Skeletal muscle tissue (tissue), 4 donors: ENCODE results near the gene HSP90AB1. TPM values are rescaled to one million over a fixed set of nuclear protein-coding genes. Genes with fewer than 3 reads are reported as not detected.
A peak's percentile ranks its signal among the peaks of the same experiment; 100 is the strongest.

Source experiments
- H3K27ac ChIP-seq: one replicate; pipeline ENCODE4 v1.7.0; 2013; ENCODE audit warnings: mild to moderate bottlenecking, low read depth, low read length, inconsistent platforms
- H3K27me3 ChIP-seq, 3 donors: one replicate each; pipeline ENCODE4 v1.7.0; 2013; ENCODE audit warnings: low read length in 3 of 3; ENCODE audit not compliant: control insufficient read depth in 3 of 3, insufficient read depth in 3 of 3
- H3K36me3 ChIP-seq, 3 donors: one replicate each; pipeline ENCODE4 v1.7.0; 2013; ENCODE audit warnings: low read length in 3 of 3; ENCODE audit not compliant: control insufficient read depth in 3 of 3, insufficient read depth in 3 of 3
- H3K4me1 ChIP-seq, 3 donors: one replicate each; pipeline ENCODE4 v1.7.0; 2013; ENCODE audit warnings: low read length in 3 of 3, mild to moderate bottlenecking in 3 of 3; ENCODE audit not compliant: control insufficient read depth in 3 of 3, insufficient read depth in 3 of 3
- H3K4me3 ChIP-seq, 3 donors: one replicate each; pipeline ENCODE4 v1.7.0; 2013; ENCODE audit warnings: low read length in 3 of 3
- H3K9ac ChIP-seq, 3 donors: one replicate each; pipeline ENCODE4 v1.7.0; 2013; ENCODE audit warnings: low read length in 3 of 3, mild to moderate bottlenecking in 3 of 3, moderate library complexity in 2 of 3, low read depth in 1 of 3
- H3K9me3 ChIP-seq, 3 donors: one replicate each; pipeline ENCODE4 v1.7.0; 2013; ENCODE audit warnings: low read length in 3 of 3; ENCODE audit not compliant: control insufficient read depth in 3 of 3
- total RNA-seq: library from RNA; depleted of rRNA; stranded (reverse); fragments of >200 nt; gene quantifications from one replicate; pipeline ENCODE4 v1.2.3, GENCODE V29; 2014
- donor health status: Osteomylitis.

The HSP90AB1 gene
- total RNA-seq, 1 donor from 2014 or later = 474 TPM

DNA sequence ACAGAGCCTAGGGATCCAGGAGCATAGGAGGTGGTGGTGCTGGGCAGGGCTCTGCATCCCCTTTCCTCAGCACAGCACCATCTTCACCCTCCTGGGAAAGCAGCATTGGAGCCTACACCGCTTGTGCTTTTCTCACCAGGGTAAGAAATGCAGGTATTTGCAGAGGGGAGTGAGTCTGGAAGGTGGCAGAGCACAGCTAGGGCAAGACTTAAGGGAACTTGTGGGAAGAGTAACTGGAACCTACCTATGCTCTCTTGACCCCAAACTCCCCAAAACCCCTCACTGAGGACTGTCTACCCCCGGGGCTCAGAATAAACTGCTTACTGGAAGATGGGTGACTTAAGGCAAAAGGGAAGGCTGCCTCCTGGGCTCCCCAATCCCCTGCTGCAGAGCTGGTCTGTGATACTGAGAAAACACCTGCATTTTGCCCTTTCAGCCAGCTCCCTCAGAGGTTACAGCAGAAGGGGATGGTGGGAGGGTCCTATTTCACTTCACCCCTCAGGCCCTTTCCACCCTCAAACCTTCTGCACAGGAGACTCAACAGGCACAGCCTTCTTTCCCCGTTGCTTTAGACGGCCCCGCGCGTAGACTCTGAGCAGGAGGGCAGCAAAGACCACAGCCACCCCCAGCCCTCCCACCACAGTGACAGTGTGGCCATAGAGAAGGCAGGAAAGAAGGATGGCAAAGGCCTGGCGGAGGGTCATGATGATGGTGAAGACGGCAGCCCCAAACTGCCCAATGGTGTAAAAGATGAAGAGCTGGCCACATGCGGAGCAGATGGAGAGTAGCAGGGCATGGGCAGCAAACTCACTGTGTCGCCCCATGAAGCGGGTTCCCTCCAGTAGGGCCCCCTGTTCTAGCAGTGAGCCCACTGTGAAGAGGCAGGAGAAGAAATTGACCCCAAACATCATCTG, 7.5 kb downstream of the HSP90AB1 start:
- H3K27me3 ChIP-seq = no peaks in the 10 kb centered on the region
- no peak overlapping the region for H3K9ac ChIP-seq
- peaks cover 56 to 62% (median 59%) of the 10 kb centered on the region in 3 donors for H3K36me3 ChIP-seq
- no peaks in the 10 kb centered on the region for H3K9me3 ChIP-seq
- no peak overlapping the region for H3K4me3 ChIP-seq
- H3K4me1 ChIP-seq = peaks cover 24 to 51% (median 27%) of the 10 kb centered on the region in 3 donors
- no peak overlapping the region for H3K27ac ChIP-seq

DNA sequence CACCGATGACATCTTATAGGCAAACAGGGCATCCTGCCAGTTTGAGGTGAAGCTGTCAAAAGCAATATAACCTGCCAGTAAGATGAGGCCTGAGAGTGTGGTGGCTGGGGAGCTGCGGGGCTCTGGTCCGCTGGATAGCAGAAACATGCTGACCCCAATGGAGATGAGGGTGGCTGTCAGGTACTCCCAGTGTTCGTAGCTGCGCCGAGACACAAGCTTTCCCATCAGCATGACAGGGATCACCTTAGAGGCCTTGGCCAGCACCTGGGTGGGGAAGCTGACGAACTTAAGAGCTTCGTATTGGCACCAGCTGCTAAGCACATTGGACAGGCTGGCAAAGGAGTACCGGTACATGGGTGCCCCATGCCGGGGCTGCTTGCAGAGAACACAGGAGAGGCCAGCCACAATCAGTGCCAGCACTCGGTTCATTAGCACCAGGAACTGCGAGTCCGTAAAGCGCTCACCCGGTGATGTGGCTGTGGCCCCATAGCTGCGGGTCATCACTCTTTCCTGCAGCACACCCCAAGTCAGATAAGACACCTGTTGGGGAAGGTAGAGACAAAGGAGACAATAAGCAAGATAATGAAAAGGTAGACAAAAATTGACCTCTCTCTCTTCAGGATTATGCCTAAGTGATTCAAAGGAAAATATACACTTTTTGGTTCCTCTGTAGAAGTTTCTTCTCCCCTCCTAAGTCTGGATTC, 8.4 kb downstream of the HSP90AB1 start:
- H3K27me3 ChIP-seq = no peaks in the 10 kb centered on the region
- H3K36me3 ChIP-seq = peaks cover 52 to 61% (median 56%) of the 10 kb centered on the region in 3 donors
- no peak overlapping the region for H3K27ac ChIP-seq
- peaks cover 24 to 43% (median 25%) of the 10 kb centered on the region in 3 donors for H3K4me1 ChIP-seq
- H3K4me3 ChIP-seq = peak overlapping the region in 1 of 3 donors; percentile 2
- H3K9me3 ChIP-seq = no peaks in the 10 kb centered on the region
- H3K9ac ChIP-seq = no peak overlapping the region

DNA sequence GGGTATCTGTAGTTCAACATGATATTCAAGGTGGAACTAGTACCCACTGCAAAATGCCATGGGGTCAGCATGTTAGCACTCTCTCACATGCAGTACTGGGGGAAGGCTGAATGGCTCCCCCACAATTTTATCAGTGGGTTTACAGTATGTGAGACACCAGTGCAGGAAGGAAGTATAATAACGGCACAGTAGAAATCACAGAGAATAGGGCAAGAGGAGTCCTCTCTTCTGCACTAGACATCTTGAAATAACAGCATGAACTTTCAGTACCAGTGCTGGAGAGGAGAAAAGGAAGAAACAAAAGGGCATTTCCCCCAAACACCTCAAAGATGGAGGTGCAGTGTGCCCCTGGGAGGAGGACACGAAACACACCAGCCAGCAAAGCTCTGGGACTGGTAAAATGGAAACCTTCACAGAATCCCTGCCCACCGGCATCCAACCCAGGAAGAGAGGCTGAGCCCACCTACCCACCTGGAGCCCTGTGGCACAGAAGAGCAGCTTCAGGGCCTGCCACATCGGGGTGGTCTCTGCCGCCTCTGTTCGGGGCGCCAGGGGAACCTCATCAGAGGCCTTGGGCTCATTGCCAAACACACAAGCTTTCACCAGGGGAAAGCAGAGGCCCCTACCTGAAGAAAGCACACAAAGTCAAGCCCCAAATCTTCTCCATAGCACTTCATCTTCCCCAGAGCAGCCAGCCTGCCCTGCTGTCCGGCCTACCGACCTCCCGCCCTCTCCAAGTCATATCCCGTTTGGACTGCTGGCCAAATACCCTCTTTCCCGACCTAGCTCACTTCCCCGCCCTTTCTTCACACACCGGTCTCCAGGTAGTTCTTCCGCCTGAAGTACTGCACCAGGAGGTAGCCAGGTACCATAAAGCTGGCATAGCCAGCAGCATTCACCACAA, 9.2 kb downstream of the HSP90AB1 start:
- peak overlapping the region; percentile 87 for H3K27ac ChIP-seq
- no peaks in the 10 kb centered on the region for H3K27me3 ChIP-seq
- peak overlapping the region; percentile 69 to 92 (median 85) for H3K9ac ChIP-seq
- H3K4me1 ChIP-seq = peaks cover 24 to 37% (median 25%) of the 10 kb centered on the region in 3 donors
- H3K36me3 ChIP-seq = peaks cover 45 to 52% (median 50%) of the 10 kb centered on the region in 3 donors
- peak overlapping the region; percentile 80 to 88 (median 83) for H3K4me3 ChIP-seq
- no peaks in the 10 kb centered on the region for H3K9me3 ChIP-seq

DNA sequence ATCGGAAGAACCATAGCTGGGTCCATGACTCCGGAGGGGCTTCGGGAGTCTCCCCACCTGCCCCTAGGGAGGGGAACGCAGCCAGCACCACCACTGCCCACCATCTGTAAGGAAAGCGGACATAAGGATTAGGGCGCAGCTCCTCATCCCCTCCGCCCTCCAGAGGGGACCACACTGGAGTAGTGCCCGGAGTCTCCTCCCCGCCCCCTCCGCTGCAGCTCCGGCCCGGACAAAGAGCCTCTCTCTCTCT, 9.8 kb downstream of the HSP90AB1 start:
- peak overlapping the region; percentile 87 for H3K27ac ChIP-seq
- peaks cover 39 to 46% (median 44%) of the 10 kb centered on the region in 3 donors for H3K36me3 ChIP-seq
- H3K9ac ChIP-seq = peak overlapping the region; percentile 69 to 92 (median 85)
- peaks cover 24 to 37% (median 24%) of the 10 kb centered on the region in 3 donors for H3K4me1 ChIP-seq
- peak overlapping the region; percentile 80 to 88 (median 83) for H3K4me3 ChIP-seq
- H3K27me3 ChIP-seq = no peaks in the 10 kb centered on the region
- no peaks in the 10 kb centered on the region for H3K9me3 ChIP-seq

DNA sequence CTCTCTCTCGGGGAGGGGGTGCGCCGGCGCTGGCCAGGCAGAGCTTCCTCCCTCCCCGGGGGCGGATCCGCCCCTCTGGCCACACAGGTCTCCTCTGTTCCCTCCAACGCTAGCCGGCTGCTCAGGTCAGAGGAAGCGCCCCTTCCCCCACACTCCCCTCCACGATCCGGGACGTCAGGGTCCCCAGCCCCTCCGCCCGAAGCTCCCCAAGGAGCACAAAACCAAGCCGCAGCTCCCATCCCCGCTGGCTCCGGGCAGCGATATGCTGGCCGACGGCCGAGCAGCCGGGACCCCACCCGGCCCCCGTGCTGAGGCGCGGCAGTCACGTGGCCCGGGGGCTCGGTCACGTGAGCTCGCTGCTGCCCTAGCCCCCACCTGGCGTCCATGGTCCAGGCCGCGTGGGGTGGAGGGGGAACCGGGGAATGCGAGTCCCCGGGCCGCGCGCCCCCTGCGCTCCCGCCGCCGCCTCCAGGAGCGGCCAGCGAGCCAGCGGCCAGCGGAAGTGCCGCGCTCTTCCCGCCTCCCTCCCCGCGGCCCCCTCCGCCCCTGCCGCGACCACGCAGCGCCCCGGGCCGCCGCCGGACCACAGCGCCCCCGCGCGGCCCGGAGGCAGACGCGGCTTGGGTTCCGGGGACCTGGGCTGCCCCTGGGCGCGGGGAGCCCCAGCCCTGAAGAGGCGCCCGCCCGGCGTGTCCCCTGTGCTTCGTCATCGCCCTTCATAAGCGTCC, 10.3 kb downstream of the HSP90AB1 start, which contains the start of gene SLC35B2:
SLC35B2 (minus strand) TSS at position 504 of the 728 bp plus-strand sequence; CDS start at position 386, 118 bp downstream.
- peak within 1 kb of the TSS; percentile 78 to 92 (median 85) for H3K9ac ChIP-seq
- peaks cover 19 to 39% (median 24%) of the 10 kb centered on the region in 3 donors for H3K4me1 ChIP-seq
- H3K9me3 ChIP-seq = no peaks in the 10 kb centered on the region
- H3K36me3 ChIP-seq = peaks cover 35 to 41% (median 39%) of the 10 kb centered on the region in 3 donors
- no peaks in the 10 kb centered on the region for H3K27me3 ChIP-seq
- H3K4me3 ChIP-seq = peak within 1 kb of the TSS; percentile 83 to 88 (median 83)
- peak within 1 kb of the TSS; percentile 87 for H3K27ac ChIP-seq

DNA sequence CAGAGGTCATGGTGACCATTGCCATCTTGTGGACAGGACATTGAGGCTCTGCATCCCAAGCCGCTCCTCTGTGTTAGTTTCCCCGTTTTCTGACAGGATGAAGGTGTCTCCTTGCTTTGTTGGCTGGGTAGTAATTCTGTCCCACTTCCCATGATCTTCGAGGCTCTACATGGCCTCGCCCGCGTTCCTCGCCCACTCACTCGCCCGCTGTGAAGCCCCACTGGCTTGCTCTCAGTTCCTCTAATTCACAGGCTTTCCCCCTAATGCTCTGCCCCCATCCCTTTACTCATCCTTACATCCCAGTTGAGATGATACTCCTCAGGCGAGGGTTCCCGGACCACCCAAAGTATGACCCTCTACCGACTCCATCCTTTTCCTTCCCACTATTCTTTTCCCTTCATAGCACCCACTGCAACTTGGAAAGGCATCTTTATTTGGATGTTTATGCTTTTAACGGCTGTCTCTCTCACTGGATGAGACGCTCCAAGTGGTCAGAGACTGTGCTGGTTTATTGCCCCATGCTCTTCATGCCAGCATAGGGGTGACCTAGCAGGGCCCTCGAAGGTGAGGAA, 10.9 kb downstream of the HSP90AB1 start:
- Histone ChIP-seq H3K9ac (peak overlapping the region; percentile 78 to 92 (median 85)), H3K9me3 (no peaks in the 10 kb centered on the region), H3K4me3 (peak overlapping the region; percentile 83 to 88 (median 83)), H3K4me1 (peaks cover 23 to 46% (median 30%) of the 10 kb centered on the region in 3 donors), H3K27me3 (no peaks in the 10 kb centered on the region), H3K36me3 (peaks cover 31 to 36% (median 35%) of the 10 kb centered on the region in 3 donors), H3K27ac (peak overlapping the region; percentile 87)

DNA sequence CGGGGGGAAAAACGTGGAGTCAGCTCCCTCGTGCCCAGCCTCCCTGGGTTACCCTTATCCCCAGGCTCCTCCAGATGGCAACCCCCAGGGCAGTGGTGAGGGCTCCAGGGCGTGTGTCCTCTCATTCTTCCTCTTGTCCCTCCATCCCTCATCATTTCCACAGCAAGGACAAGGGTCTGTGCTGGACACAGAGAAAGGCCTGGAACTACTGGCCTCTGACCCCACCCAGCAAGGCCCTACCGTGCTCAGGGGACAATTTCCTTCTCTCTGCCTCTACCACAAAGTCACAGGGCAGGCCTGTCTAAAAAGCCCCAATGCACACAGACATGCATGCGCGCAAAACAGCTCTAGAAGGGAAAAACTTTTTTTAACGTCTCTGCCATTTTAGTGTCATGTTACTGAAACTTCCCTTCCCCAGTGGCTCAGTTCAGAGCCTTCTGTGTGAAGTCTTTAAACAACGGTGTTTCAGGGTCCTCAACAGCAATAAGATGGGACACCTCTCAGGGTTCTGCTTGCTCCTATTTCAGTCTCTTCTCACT, 11.5 kb downstream of the HSP90AB1 start:
- Histone ChIP-seq H3K4me1 (peaks cover 29 to 49% (median 36%) of the 10 kb centered on the region in 3 donors), H3K36me3 (peaks cover 25 to 31% (median 30%) of the 10 kb centered on the region in 3 donors), H3K27ac (peak overlapping the region; percentile 87), H3K27me3 (no peaks in the 10 kb centered on the region), H3K9ac (peak overlapping the region in 2 of 3 donors; percentile 85 to 92), H3K4me3 (no peak overlapping the region), H3K9me3 (no peaks in the 10 kb centered on the region)

DNA sequence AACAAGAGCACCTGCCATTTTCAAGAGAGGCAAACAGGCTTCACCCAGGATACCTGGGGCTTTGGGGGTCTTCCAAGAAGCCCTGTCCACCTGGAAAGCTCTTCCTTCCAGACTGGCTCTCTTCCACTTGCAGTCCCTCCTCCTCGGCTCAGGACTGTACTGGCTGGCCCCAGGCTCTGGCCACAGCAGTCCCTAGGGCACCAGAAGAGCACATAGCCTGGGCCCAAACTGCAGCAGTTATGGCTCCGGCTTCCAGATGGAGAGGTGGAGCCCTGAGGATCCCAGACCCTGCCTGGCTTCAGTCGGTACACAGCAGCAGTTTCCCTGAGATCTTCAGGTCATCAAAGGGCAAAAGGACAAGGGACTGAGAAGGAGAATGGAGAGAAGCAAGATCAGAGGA, 12.0 kb downstream of the HSP90AB1 start:
- Histone ChIP-seq H3K4me3 (no peak overlapping the region), H3K9ac (no peak overlapping the region), H3K27ac (no peak overlapping the region), H3K36me3 (peaks cover 20 to 28% (median 25%) of the 10 kb centered on the region in 3 donors), H3K4me1 (peaks cover 34 to 53% (median 41%) of the 10 kb centered on the region in 3 donors), H3K27me3 (no peaks in the 10 kb centered on the region), H3K9me3 (no peaks in the 10 kb centered on the region)
